ENCODE measurements around the gene GID4. TPM values are rescaled to one million over a fixed set of nuclear protein-coding genes. Genes with fewer than 3 reads are reported as not detected.

The GID4 gene
- total RNA-seq: 10 to 100 TPM in 3 of 5 donors, 1 to 10 TPM in 2; 3.5 to 18.1 (median 11.6) TPM
- polyA plus RNA-seq: 1 to 10 TPM; 3.2 to 4.7 (median 3.5) TPM
- long read RNA-seq, donor 1, full-length matches to known transcripts: 1 of 1 reads
- long read RNA-seq, donor 1, partial matches to known transcripts: 0 of 1 reads
- long read RNA-seq, donor 1, other reads (novel, unspliced or antisense): 0 of 1 reads
- long read RNA-seq, donor 2, full-length matches to known transcripts: 1 of 1 reads
- long read RNA-seq, donor 2, partial matches to known transcripts: 0 of 1 reads
- long read RNA-seq, donor 2, other reads (novel, unspliced or antisense): 0 of 1 reads
- long read RNA-seq, donor 3, full-length matches to known transcripts: 1 of 1 reads
- long read RNA-seq, donor 3, partial matches to known transcripts: 0 of 1 reads
- long read RNA-seq, donor 3, other reads (novel, unspliced or antisense): 0 of 1 reads
- long read RNA-seq, donor 4: 0 reads
- long read RNA-seq, donor 5, full-length matches to known transcripts: 4 of 4 reads
- long read RNA-seq, donor 5, partial matches to known transcripts: 0 of 4 reads
- long read RNA-seq, donor 5, other reads (novel, unspliced or antisense): 0 of 4 reads
- long read RNA-seq, donor 6, full-length matches to known transcripts: 6 of 11 reads
- long read RNA-seq, donor 6, partial matches to known transcripts: 5 of 11 reads
- long read RNA-seq, donor 6, other reads (novel, unspliced or antisense): 0 of 11 reads
- long read RNA-seq, donor 7, full-length matches to known transcripts: 1 of 1 reads
- long read RNA-seq, donor 7, partial matches to known transcripts: 0 of 1 reads
- long read RNA-seq, donor 7, other reads (novel, unspliced or antisense): 0 of 1 reads
- long read RNA-seq, donor 8, full-length matches to known transcripts: 2 of 2 reads
- long read RNA-seq, donor 8, partial matches to known transcripts: 0 of 2 reads
- long read RNA-seq, donor 8, other reads (novel, unspliced or antisense): 0 of 2 reads
- long read RNA-seq, donor 9, full-length matches to known transcripts: 3 of 3 reads
- long read RNA-seq, donor 9, partial matches to known transcripts: 0 of 3 reads
- long read RNA-seq, donor 9, other reads (novel, unspliced or antisense): 0 of 3 reads
- long read RNA-seq, donor 10, full-length matches to known transcripts: 2 of 2 reads
- long read RNA-seq, donor 10, partial matches to known transcripts: 0 of 2 reads
- long read RNA-seq, donor 10, other reads (novel, unspliced or antisense): 0 of 2 reads

- WGBS, 5 donors: 0% methylated on average over 25 to 67 of the region's 67 CpGs
- TF ChIP-seq EP300 (IDR thresholded peaks at IDR 0.05) (no peak), POLR2A (IDR thresholded peaks at IDR 0.05) (peak in 1 of 4 donors; percentile 9), CTCF (IDR thresholded peaks at IDR 0.05) (no peak), POLR2AphosphoS5 (IDR thresholded peaks at IDR 0.05) (peak; percentile 64 to 95 (median 64))
Measured at GRCh38 chr17:18038861-18039534, at the start of gene GID4, which contains the start of gene ATPAF2. GID4 (plus strand) TSS chr17:18039408; CDS start chr17:18039465, 57 bp downstream. ATPAF2 (minus strand) TSS chr17:18039168; CDS start chr17:18039013, 155 bp downstream.

GRCh38 chr17:17989618-17990017, 49.6 kb upstream of the GID4 start:
- peaks cover 0 to 39% (median 0%) of the 10 kb centered on the region in 4 donors for H3K36me3 ChIP-seq
- 83 to 91% (median 87%) methylated on average over 10 of the region's 10 CpGs for WGBS, 5 donors
- H3K4me3 ChIP-seq: no peak overlapping the region
- H3K9me3 ChIP-seq: no peaks in the 10 kb centered on the region
- TF ChIP-seq CTCF (IDR thresholded peaks at IDR 0.05) (no peak), EP300 (IDR thresholded peaks at IDR 0.05) (no peak), POLR2AphosphoS5 (IDR thresholded peaks at IDR 0.05) (no peak), POLR2A (IDR thresholded peaks at IDR 0.05) (no peak)
- H3K27ac ChIP-seq: no peak overlapping the region
- no peak for DNase-seq
- H3K4me1 ChIP-seq: peaks cover 0 to 12% (median 0%) of the 10 kb centered on the region in 4 donors
- H3K27me3 ChIP-seq: no peaks in the 10 kb centered on the region
- intact Hi-C loops (cut with DNase I; ENCODE audit: low total_unique reads): no loop called here

More at GRCh38 chr17:18038861-18039534, at the start of gene GID4, which contains the start of gene ATPAF2:
- Histone ChIP-seq H3K9me3 (no peaks in the 10 kb centered on the region), H3K4me1 (peaks cover 27 to 65% (median 52%) of the 10 kb centered on the region in 4 donors), H3K27ac (peak within 1 kb of the TSS; percentile 70 to 89 (median 87)), H3K36me3 (no peaks in the 10 kb centered on the region), H3K4me3 (peak within 1 kb of the TSS; percentile 81 to 100 (median 96)), H3K27me3 (no peaks in the 10 kb centered on the region)
- intact Hi-C loops (cut with DNase I; ENCODE audit: low total_unique reads): no loop called here
- DNase-seq: peak; percentile 100

- no peak for DNase-seq
- peaks cover 0 to 39% (median 0%) of the 10 kb centered on the region in 4 donors for H3K36me3 ChIP-seq
- no peaks in the 10 kb centered on the region for H3K9me3 ChIP-seq
- intact Hi-C loops (cut with DNase I; ENCODE audit: low total_unique reads): no loop called here
- H3K4me3 ChIP-seq: no peak overlapping the region
- WGBS, 5 donors: 83 to 91% (median 87%) methylated on average over 1 to 2 of the region's 2 CpGs
- TF ChIP-seq POLR2AphosphoS5 (IDR thresholded peaks at IDR 0.05) (no peak), CTCF (IDR thresholded peaks at IDR 0.05) (no peak), EP300 (IDR thresholded peaks at IDR 0.05) (no peak), POLR2A (IDR thresholded peaks at IDR 0.05) (no peak)
- H3K27ac ChIP-seq: peak overlapping the region in 1 of 5 donors; percentile 46
- no peaks in the 10 kb centered on the region for H3K27me3 ChIP-seq
- H3K4me1 ChIP-seq: peaks cover 0 to 12% (median 0%) of the 10 kb centered on the region in 4 donors
Measured at GRCh38 chr17:17990282-17990681, 48.9 kb upstream of the GID4 start.
